Natural killer cell treated with Interleukin-12 subunit alpha and Interleukin-12 subunit beta and Interleukin-15 and Interleukin-18, amount 100 ng/mL, for 72 hours (primary cell): Measurements from ENCODE around the gene AMPD1. TPM values are rescaled to one million over a fixed set of nuclear protein-coding genes. Genes with fewer than 3 reads are reported as not detected.
A peak's percentile ranks its signal among the peaks of the same experiment; 100 is the strongest.

Source experiments
- ATAC-seq, 2 donors: fragments of 150-1000 bp; cut with Tn5 transposase in 1 of 2; sonication (Bioruptor Pico), chemical (Tn5 transposase) in 1 of 2; 2 replicates each; pipeline ENCODE4 v1.10.0; 2021
- DNase-seq: peaks from one replicate; pipeline ENCODE4 v3.0.0; 2022; ENCODE audit warnings: low spot score
- H3K27ac Mint-ChIP-seq, 2 donors: 1 replicate in 1 of 2; 2 replicates in 1 of 2; pipeline ENCODE4 v1.8.0; 2022; ENCODE audit warnings: mixed read lengths in 2 of 2, mild to moderate bottlenecking in 1 of 2, moderate library complexity in 1 of 2
- H3K27me3 Mint-ChIP-seq, 2 donors: 1 replicate in 1 of 2; 2 replicates in 1 of 2; pipeline ENCODE4 v1.8.0; 2022; ENCODE audit warnings: mixed read lengths in 2 of 2
- H3K36me3 Mint-ChIP-seq: one replicate; pipeline ENCODE4 v1.8.0; 2022; ENCODE audit warnings: mixed read lengths
- H3K4me1 Mint-ChIP-seq, 2 donors: 1 replicate in 1 of 2; 2 replicates in 1 of 2; pipeline ENCODE4 v1.8.0; 2022; ENCODE audit warnings: low read depth in 2 of 2, mixed read lengths in 2 of 2, mild to moderate bottlenecking in 1 of 2
- H3K4me3 Mint-ChIP-seq: one replicate; pipeline ENCODE4 v1.8.0; 2022; ENCODE audit warnings: mixed read lengths
- H3K9me3 Mint-ChIP-seq: 2 replicates; pipeline ENCODE4 v1.8.0; 2022; ENCODE audit warnings: mixed read lengths
- total RNA-seq, 2 donors: library from RNA; stranded (reverse); gene quantifications; one replicate each; pipeline ENCODE4 v1.2.3, GENCODE V29; 2022

Gene AMPD1
- total RNA-seq, 2 donors from 2014 or later: not detected

- H3K9me3 Mint-ChIP-seq: no peaks in the 10 kb centered on the region
- peaks cover 24 to 35% of the 10 kb centered on the region in 2 donors for H3K4me1 Mint-ChIP-seq
- ATAC-seq (peak; percentile 99), DNase-seq (peak; percentile 98)
- peaks cover 46% of the 10 kb centered on the region for H3K36me3 Mint-ChIP-seq
- peak within 1 kb of the TSS; percentile 100 for H3K4me3 Mint-ChIP-seq
- peak within 1 kb of the TSS; percentile 99 to 100 for H3K27ac Mint-ChIP-seq
- H3K27me3 Mint-ChIP-seq: no peaks in the 10 kb centered on the region
These were observed 21.2 kb upstream of the AMPD1 start, which contains the start of gene NRAS for GRCh38 chr1:114716304-114717170. TSS of gene NRAS (minus strand) at chr1:114716771. CDS start at chr1:114716160, 611 bp downstream.

- Mint-ChIP-seq H3K4me1 (peaks cover 24 to 35% of the 10 kb centered on the region in 2 donors), H3K36me3 (peaks cover 42% of the 10 kb centered on the region), H3K27ac (peak overlapping the region; percentile 99 to 100), H3K9me3 (no peaks in the 10 kb centered on the region), H3K27me3 (no peaks in the 10 kb centered on the region), H3K4me3 (peak overlapping the region; percentile 100)
- DNase-seq (no peak), ATAC-seq (no peak)
These were observed 20.6 kb upstream of the AMPD1 start for GRCh38 chr1:114715952-114716303.

- H3K36me3 Mint-ChIP-seq: peaks cover 23% of the 10 kb centered on the region
- no peak overlapping the region for H3K4me3 Mint-ChIP-seq
- no peaks in the 10 kb centered on the region for H3K9me3 Mint-ChIP-seq
- H3K4me1 Mint-ChIP-seq: peaks cover 25% of the 10 kb centered on the region in 2 donors
- DNase-seq (no peak), ATAC-seq (no peak)
- H3K27me3 Mint-ChIP-seq: no peaks in the 10 kb centered on the region
- no peak overlapping the region for H3K27ac Mint-ChIP-seq
These were observed 17.6 kb upstream of the AMPD1 start for GRCh38 chr1:114712977-114713376.

- Mint-ChIP-seq H3K27ac (no peak overlapping the region), H3K36me3 (peaks cover 19% of the 10 kb centered on the region)
These were observed 15.0 kb upstream of the AMPD1 start for GRCh38 chr1:114710360-114710759.

GRCh38 chr1:114707604-114708003 is 12.3 kb upstream of the AMPD1 start:
- ATAC-seq (no peak), DNase-seq (no peak)
- Mint-ChIP-seq H3K36me3 (peaks cover 12% of the 10 kb centered on the region), H3K4me1 (peaks cover 0 to 7% of the 10 kb centered on the region in 2 donors), H3K27ac (no peak overlapping the region), H3K27me3 (no peaks in the 10 kb centered on the region), H3K9me3 (no peaks in the 10 kb centered on the region), H3K4me3 (no peak overlapping the region)

More at GRCh38 chr1:114710360-114710759, 15.0 kb upstream of the AMPD1 start:
- Mint-ChIP-seq H3K27me3 (no peaks in the 10 kb centered on the region), H3K4me1 (peaks cover 6 to 14% of the 10 kb centered on the region in 2 donors), H3K4me3 (no peak overlapping the region), H3K9me3 (no peaks in the 10 kb centered on the region)
- no peak for ATAC-seq
- no peak for DNase-seq

GRCh38 chr1:114703242-114703641 is 7.9 kb upstream of the AMPD1 start:
- no peaks in the 10 kb centered on the region for H3K9me3 Mint-ChIP-seq
- no peak overlapping the region for H3K4me3 Mint-ChIP-seq
- no peak for ATAC-seq
- no peak overlapping the region for H3K27ac Mint-ChIP-seq
- no peak for DNase-seq
- peaks cover 0 to 3% of the 10 kb centered on the region in 2 donors for H3K4me1 Mint-ChIP-seq
- H3K36me3 Mint-ChIP-seq: peaks cover 7% of the 10 kb centered on the region
- no peaks in the 10 kb centered on the region for H3K27me3 Mint-ChIP-seq

- Mint-ChIP-seq H3K27me3 (no peaks in the 10 kb centered on the region), H3K4me1 (peaks cover 0 to 3% of the 10 kb centered on the region in 2 donors), H3K27ac (no peak overlapping the region), H3K9me3 (no peaks in the 10 kb centered on the region), H3K4me3 (no peak overlapping the region), H3K36me3 (peaks cover 5% of the 10 kb centered on the region)
- DNase-seq (no peak), ATAC-seq (no peak)
These were observed 7.4 kb upstream of the AMPD1 start for GRCh38 chr1:114702737-114703136.

GRCh38 chr1:114701931-114702330 is 6.6 kb upstream of the AMPD1 start:
- Mint-ChIP-seq H3K4me1 (no peaks in the 10 kb centered on the region), H3K36me3 (no peaks in the 10 kb centered on the region), H3K9me3 (no peaks in the 10 kb centered on the region), H3K4me3 (no peak overlapping the region), H3K27me3 (peaks cover 0 to 3% of the 10 kb centered on the region in 2 donors), H3K27ac (no peak overlapping the region)
- DNase-seq (no peak), ATAC-seq (no peak)

GRCh38 chr1:114700036-114700600 is 4.8 kb upstream of the AMPD1 start:
- no peaks in the 10 kb centered on the region for H3K9me3 Mint-ChIP-seq
- no peaks in the 10 kb centered on the region for H3K4me1 Mint-ChIP-seq
- no peak overlapping the region for H3K27ac Mint-ChIP-seq
- H3K36me3 Mint-ChIP-seq: no peaks in the 10 kb centered on the region
- peaks cover 3 to 5% of the 10 kb centered on the region in 2 donors for H3K27me3 Mint-ChIP-seq
- ATAC-seq (no peak), DNase-seq (no peak)
- H3K4me3 Mint-ChIP-seq: no peak overlapping the region

- Mint-ChIP-seq H3K36me3 (no peaks in the 10 kb centered on the region), H3K9me3 (no peaks in the 10 kb centered on the region), H3K27ac (no peak overlapping the region), H3K4me3 (no peak overlapping the region), H3K27me3 (peaks cover 5% of the 10 kb centered on the region in 2 donors), H3K4me1 (no peaks in the 10 kb centered on the region)
- DNase-seq (no peak), ATAC-seq (no peak)
These were observed 1.5 kb upstream of the AMPD1 start for GRCh38 chr1:114696810-114697209.

- Mint-ChIP-seq H3K27me3 (peaks cover 5 to 7% of the 10 kb centered on the region in 2 donors), H3K9me3 (no peaks in the 10 kb centered on the region)
These were observed 621 bp downstream of the AMPD1 start for GRCh38 chr1:114694540-114695310.

GRCh38 chr1:114692947-114693346 is 2.4 kb downstream of the AMPD1 start:
- Mint-ChIP-seq H3K9me3 (no peaks in the 10 kb centered on the region), H3K27ac (no peak overlapping the region), H3K4me1 (no peaks in the 10 kb centered on the region), H3K36me3 (no peaks in the 10 kb centered on the region), H3K27me3 (peaks cover 5 to 11% of the 10 kb centered on the region in 2 donors), H3K4me3 (no peak overlapping the region)
- DNase-seq (no peak), ATAC-seq (no peak)

More at GRCh38 chr1:114694540-114695310, 621 bp downstream of the AMPD1 start:
- Mint-ChIP-seq H3K4me3 (no peak overlapping the region), H3K27ac (no peak overlapping the region), H3K4me1 (no peaks in the 10 kb centered on the region), H3K36me3 (no peaks in the 10 kb centered on the region)
- ATAC-seq: no peak
- DNase-seq: no peak

GRCh38 chr1:114691061-114691460 is 4.3 kb downstream of the AMPD1 start:
- no peak overlapping the region for H3K4me3 Mint-ChIP-seq
- H3K4me1 Mint-ChIP-seq: no peaks in the 10 kb centered on the region
- ATAC-seq (no peak), DNase-seq (no peak)
- H3K27ac Mint-ChIP-seq: no peak overlapping the region
- H3K27me3 Mint-ChIP-seq: peaks cover 17 to 23% of the 10 kb centered on the region in 2 donors
- H3K36me3 Mint-ChIP-seq: no peaks in the 10 kb centered on the region
- no peaks in the 10 kb centered on the region for H3K9me3 Mint-ChIP-seq

GRCh38 chr1:114690148-114690547 is 5.2 kb downstream of the AMPD1 start:
- Mint-ChIP-seq H3K27ac (no peak overlapping the region), H3K4me3 (no peak overlapping the region), H3K4me1 (no peaks in the 10 kb centered on the region), H3K9me3 (no peaks in the 10 kb centered on the region), H3K36me3 (no peaks in the 10 kb centered on the region), H3K27me3 (peaks cover 22 to 29% of the 10 kb centered on the region in 2 donors)
- ATAC-seq: no peak
- no peak for DNase-seq
